GM19372 (cell line): ENCODE results near the gene CACNG7.
"Not testable (repeated sequence)": the region's sequence is repeated elsewhere in the genome, so short reads cannot be mapped to it uniquely, and the experiment has no call there.

Experiments
- ATAC-seq: cut with Tn5 transposase; IDR thresholded peaks from one replicate; pipeline ENCODE4 v1.9.1; 2021; ENCODE audit warnings: mild to moderate bottlenecking, low read depth, moderate library complexity; ENCODE audit not compliant: unreplicated experiment

CACNG7 gene

GRCh38 chr19:53908935-53909415, at the start of gene CACNG7:
Gene CACNG7, plus strand, starts transcription at chr19:53909278. Its CDS starts 3,554 bp downstream, at chr19:53912832.
- no peak for ATAC-seq

GRCh38 chr19:53864308-53864836, 44.7 kb upstream of the CACNG7 start:
- no peak for ATAC-seq

GRCh38 chr19:53865523-53865917, 43.6 kb upstream of the CACNG7 start:
- no peak for ATAC-seq

GRCh38 chr19:53865918-53866864, 42.9 kb upstream of the CACNG7 start:
- ATAC-seq, result no peak

GRCh38 chr19:53866865-53867224, 42.2 kb upstream of the CACNG7 start:
- no peak for ATAC-seq

GRCh38 chr19:53867225-53868090, 41.6 kb upstream of the CACNG7 start, which contains the start of gene MYADM:
Gene MYADM, plus strand, starts transcription at chr19:53867883. Its CDS starts 5,647 bp downstream, at chr19:53873530.
- no peak for ATAC-seq

GRCh38 chr19:53868091-53868891, 40.8 kb upstream of the CACNG7 start:
- no peak for ATAC-seq

- ATAC-seq, result no peak
Observed at GRCh38 chr19:53868892-53869804, 39.9 kb upstream of the CACNG7 start.

GRCh38 chr19:53869805-53870484, 39.1 kb upstream of the CACNG7 start:
- ATAC-seq, result not testable (repeated sequence)

GRCh38 chr19:53870485-53870844, 38.6 kb upstream of the CACNG7 start:
- no peak for ATAC-seq

GRCh38 chr19:53871454-53871853, 37.6 kb upstream of the CACNG7 start:
- ATAC-seq, result no peak

GRCh38 chr19:53872762-53873161, 36.3 kb upstream of the CACNG7 start:
- ATAC-seq, result no peak

GRCh38 chr19:53873773-53874605, 35.1 kb upstream of the CACNG7 start:
- no peak for ATAC-seq

- no peak for ATAC-seq
Observed at GRCh38 chr19:53874606-53874990, 34.5 kb upstream of the CACNG7 start.

GRCh38 chr19:53875602-53876325, 33.3 kb upstream of the CACNG7 start:
- ATAC-seq, result no peak

- ATAC-seq, result no peak
Observed at GRCh38 chr19:53876651-53877224, 32.3 kb upstream of the CACNG7 start.

- no peak for ATAC-seq
Observed at GRCh38 chr19:53877361-53877766, 31.7 kb upstream of the CACNG7 start.
